ENCODE measurements around the gene TRMT5. TPM values are rescaled to one million over a fixed set of nuclear protein-coding genes. Genes with fewer than 3 reads are reported as not detected.

The TRMT5 gene
- total and polyA plus RNA-seq, 2 of the 8 experiments (the other 6 are each of a cell fraction or from before 2014, with no cell fraction given) = 4.3 to 24.2 TPM

DNA sequence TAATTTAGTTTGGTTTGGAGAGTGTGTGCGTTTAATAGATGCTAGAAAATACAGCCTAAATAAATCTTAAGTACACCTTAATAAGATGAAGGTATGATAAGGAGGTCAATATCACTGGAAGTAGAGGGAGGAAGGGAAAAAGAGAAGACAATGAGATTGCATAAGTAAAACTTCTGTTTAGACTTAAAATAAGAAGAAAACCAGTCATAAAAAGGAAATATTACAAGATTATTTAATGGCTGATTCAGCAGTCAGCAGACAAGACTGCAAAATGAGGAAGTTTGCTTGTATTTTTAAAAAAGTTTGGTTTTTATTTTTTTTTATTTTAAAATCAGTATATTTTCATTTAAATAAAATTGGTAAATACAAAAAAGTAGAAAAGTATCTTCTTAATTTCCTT, 3.3 kb upstream of the TRMT5 start (continued):
- TF ChIP-seq, protein P1, sequence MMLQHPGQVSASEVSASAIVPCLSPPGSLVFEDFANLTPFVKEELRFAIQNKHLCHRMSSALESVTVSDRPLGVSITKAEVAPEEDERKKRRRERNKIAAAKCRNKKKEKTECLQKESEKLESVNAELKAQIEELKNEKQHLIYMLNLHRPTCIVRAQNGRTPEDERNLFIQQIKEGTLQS (IDR thresholded peaks at IDR 0.05; ENCODE audit: insufficient read depth, low read depth, low read length) = no peak
- TF ChIP-seq TCF12 (IDR thresholded peaks at IDR 0.05; ENCODE audit: low read depth, low read length) (no peak), GTF2F1 (IDR thresholded peaks at IDR 0.05; ENCODE audit: borderline replicate concordance, low read depth, low read length) (no peak), ZNF274 (IDR thresholded peaks at IDR 0.05; ENCODE audit: borderline replicate concordance, extremely low read depth, low read length) (no peak), CEBPB (IDR thresholded peaks at IDR 0.05; ENCODE audit: low read depth, low read length) (no peak), SIN3A (conservative IDR thresholded peaks at IDR 0.05 in 1 of 2, IDR thresholded peaks at IDR 0.05 in 1 of 2; ENCODE audit: low read depth in 1 of 2, low read length in 2 of 2) (no peak), POLR2A (IDR thresholded peaks at IDR 0.05; ENCODE audit: control extremely low read depth in 1 of 2, low read depth in 2 of 2, low read length in 2 of 2) (no peak)
